HG03066 (cell line): ENCODE results near the gene ZNF648.
"Not testable (repeated sequence)": the region's sequence is repeated elsewhere in the genome, so short reads cannot be mapped to it uniquely, and the experiment has no call there.

Source experiments
- ATAC-seq: cut with Tn5 transposase; IDR thresholded peaks from one replicate; pipeline ENCODE4 v1.9.1; 2021; ENCODE audit warnings: low read depth; ENCODE audit not compliant: unreplicated experiment

ZNF648 gene

DNA sequence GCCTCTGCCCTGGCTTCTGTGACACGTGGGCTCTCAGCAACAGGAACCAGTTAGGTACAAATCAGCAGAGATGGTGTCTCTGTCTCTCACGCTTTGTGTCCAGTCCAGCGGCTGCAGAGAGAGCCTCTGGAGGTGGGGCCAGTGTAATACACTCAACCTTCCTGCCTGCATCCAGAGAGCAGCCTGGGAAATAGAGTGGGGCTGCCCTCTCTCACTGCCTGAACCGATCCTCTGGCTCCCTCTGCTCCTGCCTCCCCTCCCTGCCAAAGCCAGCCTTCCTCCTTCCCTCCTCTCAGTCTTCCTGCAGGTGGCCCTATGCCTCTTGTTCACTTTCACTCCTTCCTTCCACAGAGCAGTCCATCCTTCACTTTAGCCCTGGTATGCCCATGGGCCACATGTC is at the start of gene ZNF648:
Gene ZNF648 (minus strand): TSS at position 119 of the 400 bp plus-strand sequence. CDS start 3,702 bp downstream, outside the sequence.
- no peak for ATAC-seq

- ATAC-seq, result no peak
These were observed 49.1 kb upstream of the ZNF648 start for GRCh38 chr1:182110635-182111034.

DNA sequence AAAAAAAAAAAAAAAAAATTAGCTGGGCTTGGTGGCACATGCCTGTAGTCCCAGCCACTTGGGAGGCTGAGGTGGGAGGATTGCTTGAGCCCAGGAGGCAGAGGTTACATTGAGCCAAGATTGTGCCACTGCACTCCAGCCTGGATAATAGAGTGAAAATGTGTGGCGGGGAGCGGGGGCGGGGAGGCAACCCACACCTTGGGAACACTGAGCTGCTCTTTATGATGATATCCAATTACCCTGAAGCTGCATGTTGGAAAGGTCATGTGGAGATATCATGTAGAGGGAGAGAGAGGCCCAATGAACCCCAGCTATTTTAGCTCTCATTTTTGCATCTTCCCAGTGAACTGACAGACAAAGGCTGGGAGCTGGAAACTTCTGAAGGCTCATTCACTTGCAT is 48.3 kb upstream of the ZNF648 start:
- no peak for ATAC-seq

DNA sequence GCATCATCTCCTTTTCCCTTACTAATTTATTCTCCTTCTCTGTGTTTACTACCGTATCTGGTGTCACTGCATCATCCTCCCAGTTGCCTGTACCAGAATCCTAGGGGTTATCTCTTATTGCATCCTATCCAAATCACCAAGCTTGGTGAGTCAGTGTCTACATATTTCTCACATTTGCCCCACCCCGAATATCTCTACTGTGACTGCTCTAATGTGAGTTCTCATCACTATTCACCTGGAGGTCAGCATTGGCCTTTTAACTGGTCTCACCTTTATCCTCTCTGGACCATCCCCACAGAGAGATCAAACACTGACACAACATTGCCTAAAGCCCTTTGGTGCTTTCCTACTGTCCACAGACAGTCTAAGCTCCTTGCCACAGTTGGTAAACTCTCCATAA is 45.7 kb upstream of the ZNF648 start:
- no peak for ATAC-seq

- no peak for ATAC-seq
These were observed 40.5 kb upstream of the ZNF648 start for GRCh38 chr1:182102043-182102416.

GRCh38 chr1:182101415-182102042 is 40.0 kb upstream of the ZNF648 start:
- no peak for ATAC-seq

DNA sequence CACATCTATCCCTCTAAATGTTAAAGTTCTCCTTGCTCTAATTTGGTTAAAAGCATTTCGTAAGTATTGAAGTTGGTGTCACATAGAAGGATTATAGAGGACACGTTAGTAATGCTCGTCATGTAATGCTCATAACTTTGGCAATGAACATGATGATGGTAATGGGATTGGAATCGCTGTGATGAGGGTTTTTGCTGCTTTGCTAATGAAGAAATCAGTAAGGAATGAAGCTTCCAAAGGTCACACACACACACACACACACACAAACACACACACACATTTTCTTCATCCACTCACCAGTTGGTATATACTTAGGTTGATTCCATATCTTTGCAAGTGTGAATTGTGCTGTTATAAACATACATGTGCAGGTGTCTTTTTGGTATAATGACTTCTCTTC is 36.8 kb upstream of the ZNF648 start:
- no peak for ATAC-seq

DNA sequence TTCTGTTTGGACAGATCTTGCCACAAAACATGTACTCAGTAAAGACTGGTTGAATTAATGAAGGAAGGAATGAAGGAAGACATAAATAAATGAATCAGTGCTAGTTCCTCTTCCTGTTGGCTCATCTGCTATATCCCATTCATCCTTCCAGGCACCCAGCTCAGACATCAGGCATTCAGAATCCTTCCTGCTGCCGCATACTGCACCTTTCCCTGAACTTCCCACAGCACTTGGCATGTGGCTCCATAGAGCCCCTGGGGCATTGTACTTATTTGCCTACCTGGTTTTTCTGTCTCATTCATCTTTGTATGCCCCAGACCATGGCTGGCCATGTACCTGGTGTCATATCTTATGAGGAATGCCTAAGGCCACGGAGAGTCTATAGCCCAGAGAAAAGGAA is 34.4 kb upstream of the ZNF648 start:
- ATAC-seq, result no peak

DNA sequence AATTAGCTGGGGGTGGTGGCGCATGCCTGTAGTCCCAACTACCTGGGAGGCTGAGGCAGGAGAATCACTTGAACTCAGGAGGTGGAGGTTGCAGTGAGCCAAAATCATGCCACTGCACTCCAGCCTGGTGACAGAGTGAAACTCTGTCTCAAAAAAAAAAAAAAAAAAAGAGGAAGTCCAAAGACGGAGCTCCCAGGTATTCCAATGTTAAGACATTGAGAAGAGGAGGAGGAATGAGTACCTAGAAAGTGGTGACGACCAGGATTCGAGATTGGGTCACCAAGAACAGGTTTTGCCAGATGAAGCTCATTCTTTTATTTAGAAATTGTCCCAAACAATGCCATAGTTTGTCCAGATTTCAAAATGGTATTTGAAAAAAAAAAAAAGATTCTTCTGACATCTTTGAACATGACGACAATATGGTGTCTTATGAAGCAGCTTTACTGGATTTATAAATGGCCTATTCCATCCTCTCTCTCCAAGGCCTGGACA is 33.0 kb upstream of the ZNF648 start:
- ATAC-seq, result not testable (repeated sequence)

- ATAC-seq, result no peak
These were observed 32.3 kb upstream of the ZNF648 start for GRCh38 chr1:182093781-182094180.

DNA sequence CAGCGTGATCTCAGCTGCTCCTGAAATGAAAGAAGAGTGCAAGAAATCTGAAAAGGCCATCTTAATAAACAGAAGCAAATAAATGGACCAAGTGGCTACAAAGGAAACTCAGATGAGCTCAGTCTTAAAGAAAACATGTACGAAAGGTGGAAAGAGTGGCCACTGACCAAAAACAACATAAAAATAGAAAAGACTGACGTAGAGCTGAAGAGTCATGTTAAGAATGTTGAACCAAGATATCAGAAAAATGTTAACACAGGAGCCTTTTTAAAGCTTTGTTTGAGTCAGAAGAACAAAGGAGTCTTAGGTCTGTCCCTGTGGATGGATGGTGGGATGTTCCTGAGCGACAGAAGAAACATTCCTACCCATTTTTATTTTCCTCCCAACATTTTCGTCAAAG is 30.8 kb upstream of the ZNF648 start:
- no peak for ATAC-seq

DNA sequence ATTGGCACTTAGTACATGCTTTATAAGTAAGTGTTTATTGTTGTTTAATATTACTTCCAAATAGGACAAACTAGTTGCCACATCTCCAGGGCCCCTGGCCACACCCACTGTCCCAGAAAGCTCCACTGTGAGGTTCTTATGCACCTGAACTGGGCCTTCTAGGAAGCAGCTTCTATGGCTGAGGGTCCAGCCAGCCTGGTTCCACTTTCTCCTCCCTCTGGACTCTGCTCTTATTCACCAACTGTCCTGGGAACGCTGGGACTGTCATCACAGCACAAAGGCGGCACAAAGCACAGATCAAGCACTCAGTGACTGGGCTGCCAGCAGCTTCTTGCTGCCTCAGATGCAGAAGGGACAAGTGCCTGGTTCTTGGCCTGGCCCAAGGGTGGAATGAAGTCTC is 29.6 kb upstream of the ZNF648 start:
- ATAC-seq, result no peak

DNA sequence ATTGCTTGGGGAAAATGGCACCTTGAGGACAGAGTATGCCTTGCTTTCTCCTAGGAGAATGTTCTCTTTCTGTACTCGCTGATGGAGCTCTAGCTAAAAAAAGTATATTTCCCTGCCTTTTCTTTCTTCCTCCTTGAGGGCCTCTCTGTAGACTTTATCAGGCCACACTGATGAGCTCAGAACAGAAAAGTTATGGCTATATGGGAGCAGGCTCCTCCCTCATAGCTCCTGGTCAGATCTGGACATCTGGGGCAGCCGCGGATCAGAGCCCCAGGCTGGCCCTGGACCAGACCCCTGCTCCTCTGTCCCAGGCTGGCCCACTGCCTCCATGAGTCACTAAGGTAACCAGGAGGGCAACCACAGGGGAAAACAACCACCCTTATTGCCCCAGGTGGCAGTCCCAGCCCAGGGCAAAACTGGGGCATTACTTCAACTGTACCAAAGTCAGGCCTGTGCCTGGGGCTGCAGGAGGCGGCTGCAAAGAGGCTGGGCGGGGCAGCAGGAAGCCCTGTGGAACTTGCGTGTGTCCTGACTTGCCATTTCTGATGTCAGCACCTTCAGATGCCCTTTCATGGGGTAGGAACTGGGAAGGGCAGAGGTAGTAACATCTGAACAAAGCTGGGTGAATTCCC is 26.3 kb upstream of the ZNF648 start:
- no peak for ATAC-seq

DNA sequence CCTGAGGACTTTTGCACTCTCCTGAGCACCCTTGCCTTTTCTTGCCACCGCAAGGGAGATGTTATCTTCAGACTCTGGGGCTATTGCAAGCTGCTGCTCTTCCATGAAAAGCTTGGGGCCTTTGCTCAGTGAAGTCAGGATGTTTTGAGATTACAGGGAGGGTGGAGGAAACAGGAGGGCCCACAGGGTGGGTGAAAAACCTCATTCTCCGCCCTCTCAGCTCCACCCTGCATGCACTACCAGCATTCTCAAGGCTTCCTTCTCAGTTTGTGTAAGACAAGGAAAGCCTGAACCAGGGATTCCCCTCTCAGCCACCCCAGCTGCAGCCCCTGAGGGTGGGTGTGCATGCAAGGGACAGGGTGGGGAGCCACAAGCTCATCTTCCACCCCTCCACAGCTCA is 25.8 kb upstream of the ZNF648 start:
- no peak for ATAC-seq

GRCh38 chr1:182086620-182087019 is 25.1 kb upstream of the ZNF648 start:
- ATAC-seq, result no peak

DNA sequence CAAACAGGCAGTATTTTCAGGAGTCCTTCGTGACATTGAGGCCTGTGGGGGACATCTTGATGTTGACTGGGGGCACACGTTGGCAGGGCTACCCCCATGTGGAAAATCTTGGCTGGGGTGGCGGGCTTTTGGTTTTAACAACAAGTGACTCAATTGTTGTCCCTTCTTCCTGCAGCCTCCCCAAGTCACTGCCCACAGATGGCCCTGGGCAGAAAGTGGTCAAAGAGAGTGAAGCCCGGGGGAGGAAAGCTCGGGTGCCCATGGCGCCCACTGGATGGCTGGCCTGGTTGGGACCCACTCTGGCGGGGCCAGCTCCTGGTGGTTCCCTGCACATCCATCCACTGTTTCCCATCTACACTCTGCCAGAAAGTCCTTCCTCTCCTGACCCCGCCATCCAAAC is 24.6 kb upstream of the ZNF648 start:
- no peak for ATAC-seq

GRCh38 chr1:182085726-182086125 is 24.2 kb upstream of the ZNF648 start:
- no peak for ATAC-seq

DNA sequence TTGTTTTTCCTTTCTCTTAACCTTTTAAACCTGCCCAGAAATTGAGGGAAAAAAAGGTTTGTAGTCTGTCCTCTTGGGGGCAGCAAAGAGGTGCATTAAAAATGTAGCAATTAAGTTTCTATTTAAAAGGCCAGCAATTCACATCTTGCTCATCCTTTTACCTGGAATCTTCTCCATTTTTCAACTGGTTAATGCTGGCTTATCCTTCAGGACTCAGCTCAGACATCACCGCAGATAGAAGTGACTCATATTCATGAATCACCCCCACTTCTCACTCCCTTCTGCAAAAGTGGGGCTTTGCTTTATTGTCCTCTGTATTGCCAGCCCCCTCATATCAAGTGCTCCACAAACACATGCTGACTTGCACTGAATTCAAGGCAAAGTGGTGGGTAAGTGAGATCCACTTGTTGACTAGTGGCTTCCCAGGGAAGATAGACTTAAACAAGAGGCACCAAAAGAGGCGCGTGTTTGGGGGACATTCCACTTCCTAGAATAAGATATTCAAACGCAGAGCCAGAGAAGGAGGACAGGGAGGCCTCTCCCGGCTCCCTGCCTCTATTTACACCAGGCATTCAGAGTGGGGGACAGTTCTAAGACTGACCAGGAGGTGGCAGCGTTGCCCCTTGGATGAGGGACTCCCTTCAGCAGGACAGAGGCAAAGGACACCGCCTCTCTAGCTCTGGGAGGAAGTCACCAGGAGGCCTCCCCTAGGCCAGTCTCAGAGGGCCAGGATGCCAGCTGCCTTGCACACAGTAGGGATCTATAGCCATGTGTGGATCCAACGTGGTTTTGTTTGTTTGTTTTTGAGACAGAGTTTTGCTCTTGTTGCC is 23.2 kb upstream of the ZNF648 start:
- peak; percentile 67 for ATAC-seq

DNA sequence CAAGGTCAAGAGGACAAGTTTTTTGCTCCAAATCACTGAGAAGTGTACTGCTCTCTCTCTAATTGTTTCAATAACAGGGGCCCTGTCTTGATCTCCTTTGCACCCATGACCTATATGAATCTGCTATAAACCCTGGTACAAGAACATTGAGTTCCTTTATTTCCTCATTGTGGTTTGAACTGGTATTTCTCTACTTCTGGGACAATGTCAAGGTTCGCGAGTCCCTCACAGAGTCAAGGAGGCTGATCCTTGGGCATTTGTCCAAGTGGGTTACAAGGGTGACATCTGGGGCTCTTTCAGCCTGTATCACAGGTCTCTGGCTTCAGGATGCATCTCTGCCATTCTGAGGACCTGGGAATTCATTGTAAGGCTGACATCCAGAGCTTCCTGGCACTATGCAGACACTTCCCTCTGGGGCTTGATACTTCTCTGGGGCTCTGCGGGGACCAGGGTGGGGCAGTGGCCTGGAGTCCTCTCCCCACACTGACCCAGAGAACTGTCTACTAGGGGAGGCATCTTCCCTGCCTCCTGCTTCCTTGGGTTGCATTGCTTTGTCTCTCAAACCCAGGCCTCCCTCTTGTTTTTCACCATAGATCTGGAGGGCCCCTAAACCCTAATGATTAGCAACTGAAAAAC is 22.5 kb upstream of the ZNF648 start:
- no peak for ATAC-seq

- no peak for ATAC-seq
These were observed 19.6 kb upstream of the ZNF648 start for GRCh38 chr1:182080955-182081582.

- no peak for ATAC-seq
These were observed 18.5 kb upstream of the ZNF648 start for GRCh38 chr1:182080040-182080439.
